ENCODE results near the gene SDR42E1.

GRCh38 chr16:82055117-82055516 lies 43.8 kb upstream of the SDR42E1 start:
- TF ChIP-seq CTCF (IDR thresholded peaks at IDR 0.05; ENCODE audit: extremely low read depth in 1 of 2, insufficient read depth in 1 of 2, low read depth in 1 of 2, low read length in 2 of 2) (no peak), GATA2 (IDR thresholded peaks at IDR 0.05; ENCODE audit: insufficient read depth, insufficient read length, low read depth, low read length) (no peak)
